ENCODE results near the gene PARN. TPM values are rescaled to one million over a fixed set of nuclear protein-coding genes. Genes with fewer than 3 reads are reported as not detected.

Gene PARN
- total and polyA plus RNA-seq, 8 donors, result 9.9 to 75.3 (median 24.2) TPM

DNA sequence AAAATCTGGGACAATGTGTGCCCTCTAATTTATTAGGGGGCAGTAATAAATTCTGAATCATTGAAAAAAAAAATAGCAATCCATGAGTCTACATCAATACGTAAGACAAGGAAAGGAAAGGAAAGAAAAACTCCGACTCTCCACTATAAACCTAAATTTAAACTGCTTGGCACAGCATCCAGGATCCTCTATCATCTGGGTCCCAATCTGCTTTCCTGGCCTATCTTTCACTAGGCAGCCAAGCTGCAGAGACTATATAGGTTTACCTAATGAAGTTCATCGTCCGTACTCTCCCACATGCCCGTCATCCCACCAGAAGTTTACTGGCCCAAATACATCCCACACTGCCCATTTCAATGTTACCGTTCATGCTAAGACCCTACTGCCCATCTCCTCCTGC lies 179.2 kb downstream of the PARN start:
- Histone ChIP-seq H3K4me1 (no peaks in the 10 kb centered on the region), H3K27me3 (no peaks in the 10 kb centered on the region), H3K9me3 (no peaks in the 10 kb centered on the region), H3K4me3 (no peak overlapping the region), H3K27ac (no peak overlapping the region), H3K36me3 (peaks cover 5 to 11% (median 10%) of the 10 kb centered on the region in 4 donors)
- WGBS, 5 donors, result 94 to 97% (median 95%) methylated on average over 6 of the region's 6 CpGs
- no peak for DNase-seq
- intact Hi-C loops (cut with DNase I; ENCODE audit: low total_unique reads), result no loop called here
- TF ChIP-seq POLR2A (IDR thresholded peaks at IDR 0.05) (no peak), EP300 (IDR thresholded peaks at IDR 0.05) (no peak), POLR2AphosphoS5 (IDR thresholded peaks at IDR 0.05) (no peak)
- TF ChIP-seq, protein P1, sequence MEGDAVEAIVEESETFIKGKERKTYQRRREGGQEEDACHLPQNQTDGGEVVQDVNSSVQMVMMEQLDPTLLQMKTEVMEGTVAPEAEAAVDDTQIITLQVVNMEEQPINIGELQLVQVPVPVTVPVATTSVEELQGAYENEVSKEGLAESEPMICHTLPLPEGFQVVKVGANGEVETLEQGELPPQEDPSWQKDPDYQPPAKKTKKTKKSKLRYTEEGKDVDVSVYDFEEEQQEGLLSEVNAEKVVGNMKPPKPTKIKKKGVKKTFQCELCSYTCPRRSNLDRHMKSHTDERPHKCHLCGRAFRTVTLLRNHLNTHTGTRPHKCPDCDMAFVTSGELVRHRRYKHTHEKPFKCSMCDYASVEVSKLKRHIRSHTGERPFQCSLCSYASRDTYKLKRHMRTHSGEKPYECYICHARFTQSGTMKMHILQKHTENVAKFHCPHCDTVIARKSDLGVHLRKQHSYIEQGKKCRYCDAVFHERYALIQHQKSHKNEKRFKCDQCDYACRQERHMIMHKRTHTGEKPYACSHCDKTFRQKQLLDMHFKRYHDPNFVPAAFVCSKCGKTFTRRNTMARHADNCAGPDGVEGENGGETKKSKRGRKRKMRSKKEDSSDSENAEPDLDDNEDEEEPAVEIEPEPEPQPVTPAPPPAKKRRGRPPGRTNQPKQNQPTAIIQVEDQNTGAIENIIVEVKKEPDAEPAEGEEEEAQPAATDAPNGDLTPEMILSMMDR (IDR thresholded peaks at IDR 0.05), result no peak

DNA sequence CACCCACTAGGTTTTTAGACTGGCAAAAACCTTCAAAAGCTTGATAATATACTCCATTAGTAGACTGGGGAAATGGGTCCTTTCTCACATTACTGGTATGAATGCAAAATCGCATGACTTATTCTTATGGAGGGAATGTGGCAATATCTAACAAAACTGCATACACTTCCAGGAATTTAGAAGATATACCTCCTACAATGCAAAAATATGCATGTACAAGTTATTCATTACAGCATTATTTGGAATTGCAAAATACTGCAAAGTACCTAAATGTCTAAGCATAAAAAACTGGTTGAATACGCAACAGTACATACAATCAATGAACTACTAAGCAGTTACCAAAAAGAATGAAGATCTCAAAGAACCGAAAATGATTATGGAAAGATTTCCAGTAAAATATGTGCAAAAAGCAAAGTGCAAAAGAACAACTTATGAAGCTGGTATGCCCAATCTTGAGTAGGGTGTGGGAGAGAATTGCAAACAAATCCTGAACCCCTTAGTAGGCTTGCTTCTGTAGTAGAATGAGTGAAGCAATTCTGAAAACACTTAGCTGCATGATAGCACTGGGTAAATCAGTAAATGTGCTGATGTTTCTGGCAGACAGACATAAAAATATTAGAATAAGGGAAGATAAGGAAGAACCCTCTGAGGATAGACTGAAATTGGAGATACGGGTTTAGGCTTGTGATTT lies 180.1 kb downstream of the PARN start:
- Histone ChIP-seq H3K27me3 (no peaks in the 10 kb centered on the region), H3K27ac (no peak overlapping the region), H3K9me3 (no peaks in the 10 kb centered on the region), H3K36me3 (peaks cover 8 to 20% (median 18%) of the 10 kb centered on the region in 4 donors), H3K4me3 (no peak overlapping the region), H3K4me1 (no peaks in the 10 kb centered on the region)
- WGBS, 5 donors, result 92 to 95% (median 94%) methylated on average over 4 of the region's 4 CpGs
- TF ChIP-seq POLR2A (IDR thresholded peaks at IDR 0.05) (no peak), POLR2AphosphoS5 (IDR thresholded peaks at IDR 0.05) (no peak), EP300 (IDR thresholded peaks at IDR 0.05) (no peak)
- TF ChIP-seq, protein P1 (IDR thresholded peaks at IDR 0.05), result no peak
- intact Hi-C loops (cut with DNase I; ENCODE audit: low total_unique reads), result no loop called here
- DNase-seq, result no peak

DNA sequence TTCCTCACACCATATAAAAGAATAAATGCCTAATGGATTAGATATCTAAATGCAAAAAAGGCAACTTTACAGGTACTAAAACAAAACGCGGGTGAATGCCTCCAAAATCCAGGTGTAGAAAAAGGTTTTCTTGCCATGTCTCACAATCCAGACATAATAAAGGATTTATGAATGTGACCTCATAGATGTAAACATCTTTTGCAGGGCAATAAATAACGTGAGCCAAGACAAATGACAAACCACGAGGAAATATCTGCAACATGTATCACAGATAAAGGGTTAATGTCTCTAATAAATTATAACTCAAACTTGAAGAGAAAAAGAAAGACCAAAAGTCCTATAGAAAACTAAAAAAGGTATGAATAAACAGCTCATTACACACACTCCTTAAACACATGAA lies 180.7 kb downstream of the PARN start:
- 71 to 82% (median 80%) methylated on average over 4 of the region's 4 CpGs for WGBS, 5 donors
- no peak for TF ChIP-seq EP300 (IDR thresholded peaks at IDR 0.05)
- TF ChIP-seq POLR2AphosphoS5 (IDR thresholded peaks at IDR 0.05), result no peak
- TF ChIP-seq POLR2A (IDR thresholded peaks at IDR 0.05), result no peak
- TF ChIP-seq, protein P1 (IDR thresholded peaks at IDR 0.05), result no peak
- no peaks in the 10 kb centered on the region for H3K9me3 ChIP-seq
- H3K36me3 ChIP-seq, result peaks cover 8 to 24% (median 19%) of the 10 kb centered on the region in 4 donors
- no peaks in the 10 kb centered on the region for H3K4me1 ChIP-seq
- intact Hi-C loops (cut with DNase I; ENCODE audit: low total_unique reads), result no loop called here
- no peak overlapping the region for H3K27ac ChIP-seq
- H3K4me3 ChIP-seq, result no peak overlapping the region
- H3K27me3 ChIP-seq, result no peaks in the 10 kb centered on the region
- DNase-seq, result no peak

DNA sequence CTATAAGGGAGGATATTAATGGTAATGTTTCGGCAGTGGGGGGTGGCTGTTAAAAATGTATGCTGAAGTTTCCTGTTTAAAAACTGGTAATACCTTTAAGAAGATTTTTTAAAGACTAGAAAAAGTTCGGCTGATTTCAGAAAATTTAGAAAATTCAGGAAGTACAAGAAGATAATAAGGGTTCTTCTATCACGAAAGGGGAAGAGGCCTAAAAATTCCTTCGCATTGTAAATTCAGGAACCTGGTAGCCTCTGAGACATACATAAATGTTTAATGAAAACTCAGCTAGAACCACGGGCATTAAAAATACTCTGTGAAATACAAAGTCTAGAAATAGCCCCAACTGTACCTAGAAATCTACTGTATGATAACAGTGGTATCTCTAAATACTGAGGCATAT lies 181.2 kb downstream of the PARN start:
- DNase-seq, result no peak
- no peak overlapping the region for H3K4me3 ChIP-seq
- TF ChIP-seq EP300 (IDR thresholded peaks at IDR 0.05), result no peak
- TF ChIP-seq, protein P1 (IDR thresholded peaks at IDR 0.05), result no peak
- TF ChIP-seq POLR2AphosphoS5 (IDR thresholded peaks at IDR 0.05), result no peak
- TF ChIP-seq POLR2A (IDR thresholded peaks at IDR 0.05), result no peak
- intact Hi-C loops (cut with DNase I; ENCODE audit: low total_unique reads), result no loop called here
- H3K27me3 ChIP-seq, result no peaks in the 10 kb centered on the region
- WGBS, 5 donors, result 84 to 94% (median 89%) methylated on average over 5 of the region's 5 CpGs
- H3K27ac ChIP-seq, result no peak overlapping the region
- no peaks in the 10 kb centered on the region for H3K9me3 ChIP-seq
- peaks cover 8 to 24% (median 19%) of the 10 kb centered on the region in 4 donors for H3K36me3 ChIP-seq
- H3K4me1 ChIP-seq, result no peaks in the 10 kb centered on the region

Measured in stomach (tissue), 9 donors.